Smooth muscle cell (in vitro differentiated cells): Measurements from ENCODE around the gene ACOX1. TPM values are rescaled to one million over a fixed set of nuclear protein-coding genes. Genes with fewer than 3 reads are reported as not detected.

Experiments used
- DNase-seq: peaks from one replicate; lab custom pipeline; 2025; ENCODE audit not compliant: unreplicated experiment; lab: John Stamatoyannopoulos, UW
- H2AFZ ChIP-seq: fragments of 200-600 bp; sonication (generic); 2 replicates; pipeline ENCODE4 v1.6.0; 2016; ENCODE audit warnings: antibody characterized with exemption, low read depth, mild to moderate bottlenecking
- H3F3A ChIP-seq: fragments of 200-600 bp; sonication (generic); 2 replicates; pipeline ENCODE4 v1.6.0; 2017; ENCODE audit warnings: antibody characterized with exemption, low read depth
- H3K27ac ChIP-seq: fragments of 200-600 bp; sonication (generic); 2 replicates; pipeline ENCODE4 v1.5.1; 2016; ENCODE audit warnings: low read depth, mild to moderate bottlenecking
- H3K27me3 ChIP-seq: fragments of 200-600 bp; sonication (generic); 2 replicates; pipeline ENCODE4 v1.6.1; 2016; ENCODE audit warnings: low read depth, mild to moderate bottlenecking
- H3K36me3 ChIP-seq: fragments of 200-600 bp; sonication (generic); 2 replicates; pipeline ENCODE4 v1.5.1; 2016; ENCODE audit warnings: low read depth
- H3K4me1 ChIP-seq: fragments of 200-600 bp; sonication (generic); 2 replicates; pipeline ENCODE4 v1.5.1; 2016; ENCODE audit warnings: low read depth
- H3K4me2 ChIP-seq: fragments of 200-600 bp; sonication (generic); 2 replicates; pipeline ENCODE4 v1.6.0; 2016; ENCODE audit warnings: mild to moderate bottlenecking
- H3K4me3 ChIP-seq: fragments of 200-600 bp; sonication (generic); 2 replicates; pipeline ENCODE4 v1.5.1; 2016; ENCODE audit warnings: mild to moderate bottlenecking
- H3K79me2 ChIP-seq: fragments of 200-600 bp; sonication (generic); 2 replicates; pipeline ENCODE4 v1.6.0; 2016; ENCODE audit warnings: low read depth, mild to moderate bottlenecking
- H3K9ac ChIP-seq: fragments of 200-600 bp; sonication (generic); 2 replicates; pipeline ENCODE4 v1.6.0; 2016; ENCODE audit warnings: low read depth
- H3K9me3 ChIP-seq: fragments of 200-600 bp; sonication (generic); replicated peaks from 2 replicates; pipeline ENCODE4 v1.5.1; 2016; ENCODE audit warnings: low read depth
- H4K20me1 ChIP-seq: fragments of 200-600 bp; sonication (generic); 2 replicates; pipeline ENCODE4 v1.6.0; 2016; ENCODE audit warnings: low read depth
- CTCF ChIP-seq: fragments of 200-600 bp; sonication (generic); IDR thresholded peaks from 2 replicates; pipeline ENCODE4 v1.5.1; 2017; ENCODE audit warnings: borderline replicate concordance, mild to moderate bottlenecking, antibody characterized with exemption; ENCODE audit not compliant: insufficient read depth, poor library complexity, severe bottlenecking
- WGBS: methylation state at CpG from one replicate; pipeline ENCODE4 v1.1.7; 2016; ENCODE audit warnings: low lambda C conversion rate; 5-methylcytosine and 5-hydroxymethylcytosine counted together
- polyA plus RNA-seq: library from polyadenylated mRNA; unstranded; fragments of >200 nt; fragmentation: Nextera tagmentation; extraction: Ambion mirVana; gene quantifications from 2 replicates; pipeline ENCODE4 v1.2.1, GENCODE V29; 2016
- total RNA-seq: library from RNA; depleted of rRNA; stranded (reverse); fragments of >200 nt; gene quantifications from 2 replicates; pipeline ENCODE4 v1.2.3, GENCODE V29; 2014

Gene ACOX1
- total and polyA plus RNA-seq, 2 experiments from 2014 or later = 25.9 to 35.3 TPM

DNA sequence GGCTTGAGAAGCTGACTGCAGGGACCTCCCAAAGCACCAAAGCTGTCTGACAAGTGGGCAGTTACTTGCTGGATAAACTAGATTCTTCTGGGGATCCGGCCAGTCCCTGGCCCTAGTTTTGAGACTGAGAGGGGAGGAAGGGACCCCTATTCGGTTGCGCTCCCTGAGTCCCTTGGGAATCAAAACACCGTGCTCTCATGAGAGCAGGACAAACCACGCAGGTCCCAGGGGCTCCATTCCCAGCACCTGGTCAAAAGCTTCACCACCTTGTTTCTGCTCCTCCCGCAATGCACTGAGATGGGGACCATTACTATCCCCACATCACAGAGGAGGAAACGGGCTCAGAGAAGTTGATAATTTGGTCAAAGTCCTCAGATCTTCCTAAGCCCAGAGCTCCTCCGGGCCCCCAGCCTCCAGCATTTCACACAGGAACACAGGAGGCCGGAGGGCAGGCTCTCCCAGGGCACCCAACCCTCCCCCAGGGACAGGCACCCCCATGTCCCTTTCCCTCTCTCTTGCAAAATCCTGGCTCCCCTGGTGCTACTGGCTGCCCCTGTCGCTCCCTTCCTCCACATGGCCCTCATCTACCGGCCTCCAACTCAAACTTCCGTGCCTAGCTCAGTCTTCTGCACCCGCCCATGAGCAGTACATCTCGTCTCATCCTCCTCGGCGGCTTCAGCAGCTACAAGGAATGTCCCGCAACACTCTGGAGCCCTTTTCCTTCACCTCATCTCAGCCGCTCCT is 85.5 kb downstream of the ACOX1 start:
- Histone ChIP-seq H3K79me2 (peaks cover 9% of the 10 kb centered on the region), H4K20me1 (peaks cover 5% of the 10 kb centered on the region), H3F3A (peaks cover 12% of the 10 kb centered on the region), H3K4me1 (peaks cover 13% of the 10 kb centered on the region), H3K36me3 (no peaks in the 10 kb centered on the region), H3K9ac (no peak overlapping the region), H2AFZ (no peak overlapping the region), H3K27me3 (no peaks in the 10 kb centered on the region), H3K9me3 (no peaks in the 10 kb centered on the region), H3K4me3 (no peak overlapping the region), H3K27ac (no peak overlapping the region), H3K4me2 (no peak overlapping the region)
- 95% methylated on average over 18 of the region's 18 CpGs for WGBS
- DNase-seq = no peak
- TF ChIP-seq CTCF = no peak

DNA sequence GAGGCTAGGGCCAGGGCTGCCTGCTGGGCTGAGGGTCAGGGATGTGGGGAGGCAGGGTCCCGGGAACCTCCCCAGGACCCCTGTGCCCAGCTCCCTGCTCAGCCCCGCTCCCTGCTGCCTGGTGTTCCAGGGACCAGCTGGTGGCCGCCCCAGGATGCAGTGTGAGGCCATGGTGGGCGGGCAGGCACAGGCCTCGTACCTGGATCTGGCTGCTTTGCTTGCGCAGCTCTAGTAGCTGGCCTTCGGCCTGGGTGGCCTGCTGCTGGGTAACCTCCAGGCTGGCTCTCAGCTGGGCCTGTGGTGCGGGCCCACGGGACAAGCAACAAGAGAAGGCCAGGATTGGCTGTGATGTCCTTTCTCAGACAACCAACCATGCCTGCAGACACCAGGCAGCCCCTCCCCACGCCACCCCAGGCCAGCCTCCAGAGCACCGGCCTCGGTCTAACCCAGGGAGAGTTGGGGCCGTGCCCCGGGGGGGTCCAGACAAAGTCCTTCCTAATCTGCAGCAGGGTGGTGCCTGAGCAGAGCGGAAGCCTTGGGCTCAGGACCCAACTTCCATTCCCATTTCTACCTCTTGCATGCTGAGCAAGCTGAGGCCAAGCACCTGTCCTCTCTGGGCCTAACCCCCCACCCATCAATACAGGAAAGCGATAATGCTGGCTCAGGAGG is 86.3 kb downstream of the ACOX1 start:
- WGBS = 97% methylated on average over 15 of the region's 16 CpGs
- H3F3A ChIP-seq = peaks cover 5% of the 10 kb centered on the region
- no peaks in the 10 kb centered on the region for H3K9me3 ChIP-seq
- no peaks in the 10 kb centered on the region for H3K36me3 ChIP-seq
- H3K4me3 ChIP-seq = no peak overlapping the region
- no peak overlapping the region for H3K27ac ChIP-seq
- TF ChIP-seq CTCF = no peak
- no peak overlapping the region for H3K4me2 ChIP-seq
- peaks cover 9% of the 10 kb centered on the region for H3K79me2 ChIP-seq
- H4K20me1 ChIP-seq = peaks cover 5% of the 10 kb centered on the region
- no peak for DNase-seq
- no peak overlapping the region for H3K9ac ChIP-seq
- no peak overlapping the region for H2AFZ ChIP-seq
- H3K4me1 ChIP-seq = peaks cover 13% of the 10 kb centered on the region
- no peaks in the 10 kb centered on the region for H3K27me3 ChIP-seq

- H3F3A ChIP-seq = no peaks in the 10 kb centered on the region
- H3K36me3 ChIP-seq = no peaks in the 10 kb centered on the region
- H3K27me3 ChIP-seq = no peaks in the 10 kb centered on the region
- WGBS = 94% methylated on average over 32 of the region's 32 CpGs
- H3K79me2 ChIP-seq = peaks cover 9% of the 10 kb centered on the region
- no peak overlapping the region for H2AFZ ChIP-seq
- H3K9ac ChIP-seq = no peak overlapping the region
- H4K20me1 ChIP-seq = peaks cover 5% of the 10 kb centered on the region
- no peaks in the 10 kb centered on the region for H3K9me3 ChIP-seq
- no peak for DNase-seq
- peaks cover 13% of the 10 kb centered on the region for H3K4me1 ChIP-seq
- TF ChIP-seq CTCF = no peak
- H3K4me2 ChIP-seq = no peak overlapping the region
- no peak overlapping the region for H3K4me3 ChIP-seq
- no peak overlapping the region for H3K27ac ChIP-seq
These were observed 87.1 kb downstream of the ACOX1 start for GRCh38 chr17:75891605-75892555.

Other genes starting within 250 kb of the ACOX1 start
- gene GALK1, start 214.0 kb downstream of the ACOX1 start, total RNA-seq = 31.1 and 32.7 TPM in 2 replicates
- 88.8 and 108 TPM in 2 replicates for gene GALK1, start 214.0 kb downstream of the ACOX1 start, polyA plus RNA-seq
- gene UNK, start 194.4 kb downstream of the ACOX1 start, total RNA-seq = 25.4 and 39.5 TPM in 2 replicates
- gene UNK, start 194.4 kb downstream of the ACOX1 start, polyA plus RNA-seq = 26.8 and 31.5 TPM in 2 replicates
- gene UNC13D, start 134.8 kb downstream of the ACOX1 start, total RNA-seq = 4.5 TPM in 2 replicates
- gene UNC13D, start 134.8 kb downstream of the ACOX1 start, polyA plus RNA-seq = 2.4 and 9.6 TPM in 2 replicates
- 26.4 and 27.6 TPM in 2 replicates for gene WBP2, start 123.8 kb downstream of the ACOX1 start, total RNA-seq
- 91.4 and 111 TPM in 2 replicates for gene WBP2, start 123.8 kb downstream of the ACOX1 start, polyA plus RNA-seq
- 3.8 and 8.7 TPM in 2 replicates for gene TRIM47, start 100.6 kb downstream of the ACOX1 start, total RNA-seq
- gene TRIM47, start 100.6 kb downstream of the ACOX1 start, polyA plus RNA-seq = 16.1 and 31.7 TPM in 2 replicates
- gene TRIM65, start 82.2 kb downstream of the ACOX1 start, total RNA-seq = 9.8 and 13.3 TPM in 2 replicates
- gene TRIM65, start 82.2 kb downstream of the ACOX1 start, polyA plus RNA-seq = 15.4 and 17.4 TPM in 2 replicates
- 32.6 and 48.4 TPM in 2 replicates for gene MRPL38, start 74.3 kb downstream of the ACOX1 start, total RNA-seq
- gene MRPL38, start 74.3 kb downstream of the ACOX1 start, polyA plus RNA-seq = 90.5 and 107 TPM in 2 replicates
- gene FBF1, start 38.1 kb downstream of the ACOX1 start, total RNA-seq = 8.4 and 21.8 TPM in 2 replicates
- 4.6 and 8.2 TPM in 2 replicates for gene FBF1, start 38.1 kb downstream of the ACOX1 start, polyA plus RNA-seq
- gene TEN1, start 74 bp upstream of the ACOX1 start, total RNA-seq = 4.2 and 15.5 TPM in 2 replicates
- 19.2 and 25.6 TPM in 2 replicates for gene TEN1, start 74 bp upstream of the ACOX1 start, polyA plus RNA-seq
- gene CDK3, start 21.7 kb upstream of the ACOX1 start, total RNA-seq = 1.0 and 1.2 TPM in 2 replicates
- gene CDK3, start 21.7 kb upstream of the ACOX1 start, polyA plus RNA-seq = 3.9 and 10.2 TPM in 2 replicates
- 1.6 and 1.9 TPM in 2 replicates for gene EVPL, start 48.1 kb upstream of the ACOX1 start, total RNA-seq
- 0.77 and 2.0 TPM in 2 replicates for gene EVPL, start 48.1 kb upstream of the ACOX1 start, polyA plus RNA-seq
- gene SRP68, start 93.4 kb upstream of the ACOX1 start, total RNA-seq = 41.0 and 67.5 TPM in 2 replicates
- gene SRP68, start 93.4 kb upstream of the ACOX1 start, polyA plus RNA-seq = 96.3 and 102 TPM in 2 replicates
- gene GALR2, start 95.6 kb upstream of the ACOX1 start, total RNA-seq = not detected in 2 replicates
- 0.17 TPM in 1 of 2 replicates, not detected in the other for gene GALR2, start 95.6 kb upstream of the ACOX1 start, polyA plus RNA-seq
- not detected in 2 replicates for gene ZACN, start 100.0 kb upstream of the ACOX1 start, total RNA-seq
- 1.7 and 3.4 TPM in 2 replicates for gene ZACN, start 100.0 kb upstream of the ACOX1 start, polyA plus RNA-seq
- gene EXOC7, start 124.6 kb upstream of the ACOX1 start, total RNA-seq = 49.8 and 59.1 TPM in 2 replicates
- 70.3 and 90.8 TPM in 2 replicates for gene EXOC7, start 124.6 kb upstream of the ACOX1 start, polyA plus RNA-seq
- not detected in 2 replicates for gene FOXJ1, start 162.1 kb upstream of the ACOX1 start, total RNA-seq
- gene FOXJ1, start 162.1 kb upstream of the ACOX1 start, polyA plus RNA-seq = not detected in 2 replicates